ENCODE measurements around the gene TESMIN.

Gene TESMIN

DNA sequence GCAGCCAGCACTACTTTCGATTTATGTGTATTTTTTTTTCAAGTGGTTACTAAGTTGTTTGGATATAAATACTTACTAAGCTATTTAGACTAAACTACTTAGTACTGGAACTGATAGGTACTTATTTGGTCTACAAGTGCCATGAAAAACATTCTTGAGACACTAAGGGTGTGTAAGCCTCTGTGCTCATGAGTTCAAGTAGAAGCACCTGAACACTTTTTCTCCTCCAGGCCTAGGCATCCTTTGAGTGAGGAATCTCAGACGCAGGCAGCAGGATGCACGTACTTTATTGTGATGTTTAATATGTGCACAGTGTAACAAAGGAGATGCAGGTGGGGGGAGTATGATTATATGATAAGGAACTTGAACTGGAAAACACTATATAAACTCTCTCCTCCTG lies 7.8 kb downstream of the TESMIN start:
- TF ChIP-seq, protein P1, sequence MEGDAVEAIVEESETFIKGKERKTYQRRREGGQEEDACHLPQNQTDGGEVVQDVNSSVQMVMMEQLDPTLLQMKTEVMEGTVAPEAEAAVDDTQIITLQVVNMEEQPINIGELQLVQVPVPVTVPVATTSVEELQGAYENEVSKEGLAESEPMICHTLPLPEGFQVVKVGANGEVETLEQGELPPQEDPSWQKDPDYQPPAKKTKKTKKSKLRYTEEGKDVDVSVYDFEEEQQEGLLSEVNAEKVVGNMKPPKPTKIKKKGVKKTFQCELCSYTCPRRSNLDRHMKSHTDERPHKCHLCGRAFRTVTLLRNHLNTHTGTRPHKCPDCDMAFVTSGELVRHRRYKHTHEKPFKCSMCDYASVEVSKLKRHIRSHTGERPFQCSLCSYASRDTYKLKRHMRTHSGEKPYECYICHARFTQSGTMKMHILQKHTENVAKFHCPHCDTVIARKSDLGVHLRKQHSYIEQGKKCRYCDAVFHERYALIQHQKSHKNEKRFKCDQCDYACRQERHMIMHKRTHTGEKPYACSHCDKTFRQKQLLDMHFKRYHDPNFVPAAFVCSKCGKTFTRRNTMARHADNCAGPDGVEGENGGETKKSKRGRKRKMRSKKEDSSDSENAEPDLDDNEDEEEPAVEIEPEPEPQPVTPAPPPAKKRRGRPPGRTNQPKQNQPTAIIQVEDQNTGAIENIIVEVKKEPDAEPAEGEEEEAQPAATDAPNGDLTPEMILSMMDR (IDR thresholded peaks at IDR 0.05; ENCODE audit: borderline replicate concordance, control extremely low read depth, extremely low read depth, insufficient read depth, missing control alignments), result no peak
- no peak for DNase-seq (ENCODE audit: low spot score)
- in situ Hi-C loops (cut with MboI; ENCODE audit: low sequenced_read_pairs, unreplicated experiment), result no loop called here

DNA sequence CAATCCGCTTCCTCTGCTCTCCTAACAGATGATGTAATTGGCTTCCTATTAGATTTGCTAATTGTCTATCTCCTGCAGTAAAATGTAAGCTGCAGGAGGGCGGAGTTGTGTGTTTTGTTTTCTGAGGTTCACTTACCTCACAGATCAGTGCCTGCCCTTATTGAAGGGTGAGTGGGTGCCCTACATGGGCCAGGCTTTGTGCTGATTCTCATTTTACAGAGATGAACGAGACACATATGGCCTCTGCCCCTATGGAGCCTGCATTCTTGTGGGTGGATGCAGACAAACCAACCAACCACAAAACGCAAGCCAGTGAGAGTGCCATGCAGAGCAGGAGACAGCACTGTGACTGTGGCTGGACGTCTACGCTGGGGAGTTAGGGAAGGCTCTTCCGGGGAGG lies 9.9 kb downstream of the TESMIN start:
- TF ChIP-seq, protein P1 (IDR thresholded peaks at IDR 0.05; ENCODE audit: borderline replicate concordance, control extremely low read depth, extremely low read depth, insufficient read depth, missing control alignments), result no peak
- in situ Hi-C loops (cut with MboI; ENCODE audit: low sequenced_read_pairs, unreplicated experiment), result no loop called here
- DNase-seq (ENCODE audit: low spot score), result no peak

DNA sequence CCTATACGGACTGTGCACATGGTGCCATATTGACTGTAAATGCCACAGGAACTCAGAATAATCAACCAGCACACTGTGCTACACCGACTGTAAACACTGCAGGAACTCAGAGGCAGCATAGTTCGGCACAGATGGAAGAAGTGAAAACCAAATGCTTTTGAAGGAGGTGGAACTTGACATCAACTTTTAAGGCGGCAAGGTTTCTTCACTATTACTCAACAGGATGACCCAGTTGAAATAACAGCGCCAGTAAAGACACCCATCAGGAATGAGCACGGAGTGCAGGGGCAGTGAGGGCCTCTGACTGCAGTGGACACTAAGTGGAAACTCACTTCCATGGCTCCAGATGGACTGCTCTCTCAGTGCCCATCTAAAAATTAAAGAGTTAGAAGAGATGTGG lies 15.7 kb downstream of the TESMIN start:
- no peak for DNase-seq (ENCODE audit: low spot score)
- TF ChIP-seq, protein P1 (IDR thresholded peaks at IDR 0.05; ENCODE audit: borderline replicate concordance, control extremely low read depth, extremely low read depth, insufficient read depth, missing control alignments), result no peak
- in situ Hi-C loops (cut with MboI; ENCODE audit: low sequenced_read_pairs, unreplicated experiment), result no loop called here

DNA sequence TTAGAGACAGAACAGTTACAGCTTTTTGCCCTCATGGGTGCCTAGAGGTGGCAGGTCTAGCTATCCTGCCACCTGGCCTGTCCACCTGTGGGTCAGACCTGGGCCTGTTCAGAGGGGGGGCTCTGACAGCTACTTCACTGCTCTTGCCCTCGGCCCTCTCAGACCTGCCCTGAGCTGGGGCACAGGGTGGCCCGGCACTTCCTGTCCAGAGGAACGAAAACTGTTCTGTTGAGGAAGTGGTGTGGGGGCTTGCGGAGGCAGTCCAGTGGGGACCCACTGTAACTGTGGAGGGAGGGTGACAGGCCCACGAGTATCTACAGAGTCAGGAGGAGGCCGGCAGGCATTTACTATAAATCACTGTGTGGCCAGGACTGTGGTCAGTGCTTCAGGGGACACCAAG lies 16.2 kb downstream of the TESMIN start:
- TF ChIP-seq, protein P1 (IDR thresholded peaks at IDR 0.05; ENCODE audit: borderline replicate concordance, control extremely low read depth, extremely low read depth, insufficient read depth, missing control alignments), result no peak
- no peak for DNase-seq (ENCODE audit: low spot score)
- in situ Hi-C loops (cut with MboI; ENCODE audit: low sequenced_read_pairs, unreplicated experiment), result no loop called here

DNA sequence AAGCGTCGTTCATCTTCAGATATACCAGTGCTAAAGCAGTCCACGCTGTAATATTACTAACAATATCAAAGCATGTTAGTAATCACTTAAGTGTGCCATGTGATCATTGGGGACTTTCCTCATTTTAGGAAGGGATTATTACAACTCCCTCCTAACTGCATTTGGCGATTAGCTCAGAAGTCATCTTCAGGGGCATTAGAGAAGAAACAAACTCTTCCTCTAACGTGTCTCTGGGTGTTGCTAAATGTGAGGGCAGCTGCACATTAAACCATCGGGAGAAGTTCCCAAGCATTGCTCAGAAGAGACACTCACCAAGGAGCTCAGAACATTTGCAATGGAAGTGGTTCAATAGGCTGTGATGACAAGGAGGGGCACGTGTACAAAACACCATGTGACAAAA lies 17.2 kb downstream of the TESMIN start:
- TF ChIP-seq, protein P1 (IDR thresholded peaks at IDR 0.05; ENCODE audit: borderline replicate concordance, control extremely low read depth, extremely low read depth, insufficient read depth, missing control alignments), result no peak
- in situ Hi-C loops (cut with MboI; ENCODE audit: low sequenced_read_pairs, unreplicated experiment), result no loop called here
- DNase-seq (ENCODE audit: low spot score), result no peak

DNA sequence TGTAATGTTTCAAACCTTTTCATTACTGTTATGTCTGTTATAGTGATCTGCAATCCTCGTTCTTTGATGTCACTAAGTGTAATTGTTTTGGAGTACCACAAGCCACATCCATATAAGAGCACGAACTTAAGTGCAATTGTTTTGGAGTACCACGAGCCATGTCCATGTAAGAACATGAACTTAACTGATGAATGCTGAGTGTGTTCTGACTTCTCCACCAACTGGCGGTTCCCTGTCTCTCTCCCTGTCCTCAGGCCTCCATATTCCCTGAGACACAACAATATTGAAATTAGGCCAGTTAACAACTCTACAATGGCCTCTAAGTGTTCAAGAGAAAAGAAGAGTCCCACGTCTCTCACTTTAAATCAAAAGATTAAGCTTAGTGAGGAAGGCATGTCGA lies 23.5 kb downstream of the TESMIN start:
- in situ Hi-C loops (cut with MboI; ENCODE audit: low sequenced_read_pairs, unreplicated experiment), result no loop called here
- no peak for DNase-seq (ENCODE audit: low spot score)
- TF ChIP-seq, protein P1 (IDR thresholded peaks at IDR 0.05; ENCODE audit: borderline replicate concordance, control extremely low read depth, extremely low read depth, insufficient read depth, missing control alignments), result no peak

DNA sequence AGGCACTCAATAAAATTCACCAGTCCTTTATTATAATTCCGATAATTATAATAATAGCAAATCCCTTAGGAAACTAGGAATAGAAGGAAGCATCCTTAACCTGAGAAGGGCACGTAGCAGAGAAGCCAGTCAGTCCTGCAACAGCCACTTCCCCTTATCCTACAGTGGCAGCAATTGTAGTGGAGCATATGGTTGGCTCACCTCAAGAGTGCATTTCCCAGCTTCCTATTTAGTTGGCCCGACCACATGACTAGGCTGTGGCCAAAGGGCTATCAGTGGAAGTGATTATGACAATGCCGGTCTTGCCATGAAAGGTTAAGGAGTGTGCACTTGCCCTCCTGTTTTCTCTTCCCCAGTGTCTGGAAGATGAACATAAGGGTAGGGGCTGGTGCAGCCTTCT lies 27.0 kb downstream of the TESMIN start:
- no peak for DNase-seq (ENCODE audit: low spot score)
- in situ Hi-C loops (cut with MboI; ENCODE audit: low sequenced_read_pairs, unreplicated experiment), result no loop called here

More for the DNA sequence above, 27.0 kb downstream of the TESMIN start:
- TF ChIP-seq, protein P1 (IDR thresholded peaks at IDR 0.05; ENCODE audit: borderline replicate concordance, control extremely low read depth, extremely low read depth, insufficient read depth, missing control alignments), result no peak

Data from GM13976 (cell line).